Urothelium cell line (cell line): Measurements from ENCODE around the gene CYP46A1.

Experiments used
- DNase-seq: peaks from one replicate; pipeline ENCODE4 v3.0.0; 2011; ENCODE audit warnings: low spot score, mixed read lengths
- FAIRE-seq: peaks from 2 replicates; lab custom pipeline; 2011; peaks lifted over from hg19 to GRCh38; lab: Jason Lieb, UNC

The CYP46A1 gene

DNA sequence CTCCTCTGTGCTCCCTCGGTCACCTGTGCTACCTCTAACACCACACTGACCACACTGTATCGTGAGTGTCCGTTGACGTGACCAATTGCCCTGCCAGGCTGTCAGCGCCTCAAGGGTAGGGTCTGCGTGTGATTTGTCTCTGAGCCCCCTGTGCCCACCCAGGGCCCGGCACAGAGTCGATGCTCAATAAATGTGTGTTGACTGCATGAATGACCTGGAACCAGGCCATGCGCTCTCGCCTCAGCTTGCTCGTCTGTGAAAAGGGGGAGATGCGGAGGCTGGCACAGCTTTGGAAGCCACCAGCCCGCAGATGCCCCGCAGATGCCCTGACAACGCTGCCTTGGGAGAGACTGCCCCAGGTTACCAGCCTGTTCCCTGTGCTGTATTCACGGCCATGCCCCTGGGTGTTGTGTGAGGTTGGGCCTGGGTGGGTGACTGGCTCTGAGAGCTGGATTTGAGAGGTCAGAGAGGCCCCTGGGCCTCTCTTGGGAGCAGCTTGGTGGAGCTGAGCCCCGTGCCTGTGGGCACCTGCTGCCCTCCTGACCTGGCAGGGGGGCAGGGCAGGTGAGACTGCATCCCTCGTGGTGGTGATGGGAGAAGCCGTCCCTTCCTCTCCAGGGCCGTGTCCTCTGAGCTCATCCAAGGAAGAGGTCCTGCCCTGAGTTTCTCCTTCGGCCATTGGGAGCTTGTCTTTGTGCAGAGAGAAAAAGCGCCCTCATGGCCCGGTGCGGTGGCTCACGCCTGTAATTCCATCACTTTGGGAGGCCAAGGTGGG lies 43.2 kb downstream of the CYP46A1 start:
- no peak for FAIRE-seq

DNA sequence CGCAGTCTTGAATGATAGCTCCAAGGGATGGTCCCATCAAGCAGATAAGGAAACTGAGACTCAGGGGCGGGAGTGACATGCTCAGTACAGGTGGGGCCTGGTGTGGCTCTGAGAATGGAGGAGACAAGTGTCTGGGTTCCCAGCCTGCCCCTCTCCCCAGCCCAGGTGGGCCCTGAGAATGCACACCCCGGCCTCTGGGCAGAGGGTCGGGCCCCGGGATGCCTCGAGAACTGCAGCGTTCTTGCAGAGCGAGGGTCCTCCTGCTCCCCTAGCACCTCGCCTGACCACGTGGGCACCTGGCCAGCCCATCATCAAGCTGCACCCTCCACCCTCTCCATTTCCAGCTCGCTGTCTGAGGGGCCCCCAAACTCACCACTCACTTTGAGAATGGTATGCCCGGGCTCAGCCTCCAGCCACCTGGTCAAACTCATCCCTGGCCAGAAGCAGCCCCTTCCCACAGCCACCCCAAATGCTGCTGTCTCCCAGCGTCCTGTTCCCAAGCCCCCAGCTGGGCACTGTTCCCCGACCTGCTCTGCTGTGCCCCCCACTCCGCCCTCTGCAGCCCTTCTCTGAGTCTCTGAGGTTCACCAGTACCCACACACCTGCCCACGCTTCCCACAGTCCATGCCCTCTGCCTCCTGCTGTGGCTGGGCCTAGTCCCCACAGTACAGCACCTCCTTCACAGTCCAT lies 44.3 kb downstream of the CYP46A1 start:
- DNase-seq (no peak), FAIRE-seq (no peak)

More for the DNA sequence above, 43.2 kb downstream of the CYP46A1 start:
- DNase-seq, result no peak

DNA sequence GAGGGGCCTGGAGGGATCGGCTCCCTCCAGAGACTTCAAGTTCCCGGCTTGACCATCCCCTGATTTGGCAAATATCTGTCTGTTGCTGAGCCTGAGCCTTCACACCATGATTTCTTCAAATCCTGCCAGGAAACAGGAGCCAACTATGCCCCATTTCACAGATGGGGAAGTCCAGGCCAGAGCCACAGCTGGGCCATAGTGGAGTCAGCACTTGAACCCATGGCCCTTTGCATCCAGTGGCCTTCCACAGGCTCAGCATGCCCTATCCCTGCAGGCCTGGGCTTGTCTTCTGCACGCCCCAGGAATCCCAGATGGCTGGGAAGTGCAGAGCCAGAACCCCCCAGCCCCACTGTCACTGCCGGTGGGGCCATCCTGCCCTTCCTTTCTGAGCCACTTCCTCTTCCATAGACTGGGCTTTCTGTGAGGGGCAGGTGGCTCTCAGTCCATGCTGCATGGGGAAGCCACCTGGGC lies 44.9 kb downstream of the CYP46A1 start:
- FAIRE-seq (no peak), DNase-seq (no peak)

DNA sequence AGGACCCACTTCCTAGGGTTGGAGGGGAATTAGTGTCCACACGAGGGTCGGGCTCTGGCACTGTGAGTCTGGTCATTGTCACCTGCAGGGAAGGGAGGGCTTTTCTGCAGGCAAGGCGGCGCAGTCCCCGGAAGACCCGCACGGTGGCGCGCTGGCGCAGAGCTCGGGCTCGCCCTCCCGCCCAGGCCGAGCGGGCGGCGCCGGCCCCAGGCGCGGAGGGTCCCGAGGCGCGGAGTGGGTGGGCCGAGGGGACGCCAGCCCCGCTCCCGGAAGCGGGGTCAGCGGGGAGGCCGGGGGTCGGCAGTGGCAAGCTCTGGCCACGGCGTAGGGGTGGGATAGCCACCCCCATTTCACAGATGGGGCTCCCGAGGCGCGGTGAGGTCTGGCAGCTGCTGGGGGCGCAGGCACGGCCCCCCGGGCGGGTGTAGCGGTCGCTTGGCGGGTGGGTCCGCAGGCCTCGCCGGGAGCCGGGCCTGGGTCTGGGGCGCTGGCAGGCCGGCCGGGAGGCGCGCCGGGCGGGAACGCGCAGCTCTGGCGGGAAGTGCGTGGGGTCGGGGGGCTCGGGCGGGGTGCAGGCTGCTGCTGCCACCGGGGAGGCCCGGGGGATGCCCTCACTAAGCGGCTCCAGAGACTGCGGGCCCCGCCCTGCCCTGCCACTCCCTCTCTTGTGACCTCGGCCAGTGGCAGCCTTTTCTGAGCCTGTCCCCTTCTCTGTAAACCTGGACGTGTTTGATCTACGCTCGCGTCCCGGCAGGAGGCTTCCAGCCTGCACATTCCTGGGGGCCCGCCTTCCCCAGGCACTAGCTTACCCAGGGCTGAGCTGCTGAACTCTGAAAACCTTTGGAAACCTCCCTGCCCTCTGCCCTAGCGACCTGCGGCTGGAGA lies 46.1 kb downstream of the CYP46A1 start:
- peak; percentile 74 for DNase-seq
- no peak for FAIRE-seq

DNA sequence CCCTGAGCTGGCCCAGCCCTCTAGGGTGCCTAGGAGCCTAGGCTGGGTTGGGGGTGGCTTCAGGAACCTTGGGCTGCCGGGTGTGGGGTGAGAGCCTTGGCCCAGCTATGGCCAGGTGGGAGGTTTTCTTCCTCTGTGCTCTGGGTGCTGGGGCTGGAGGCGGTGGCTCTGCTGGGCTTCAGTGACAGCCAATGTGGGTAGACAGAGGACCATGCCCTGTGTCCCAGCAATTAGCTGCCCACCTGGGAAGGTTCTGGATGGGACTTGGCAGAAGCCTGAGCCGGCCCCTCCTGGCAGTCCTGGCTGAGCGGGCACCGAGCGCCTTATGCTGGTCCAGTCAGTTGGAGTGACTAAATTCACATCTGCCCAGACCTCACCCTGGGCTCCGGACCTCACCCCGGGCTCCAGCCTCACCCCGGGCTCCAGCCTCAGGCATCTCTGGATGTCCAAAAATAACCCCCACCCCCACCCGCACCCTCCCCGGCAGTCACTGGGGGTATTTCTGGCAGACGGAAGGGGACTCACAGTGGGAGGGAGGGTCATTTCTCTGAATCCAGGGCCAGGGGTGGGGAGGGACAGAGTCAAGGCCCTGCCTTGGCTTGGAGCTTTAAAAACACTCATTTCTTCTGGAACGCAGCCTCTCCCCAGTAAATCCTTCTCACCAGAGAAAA lies 46.9 kb downstream of the CYP46A1 start:
- FAIRE-seq (no peak), DNase-seq (no peak)

DNA sequence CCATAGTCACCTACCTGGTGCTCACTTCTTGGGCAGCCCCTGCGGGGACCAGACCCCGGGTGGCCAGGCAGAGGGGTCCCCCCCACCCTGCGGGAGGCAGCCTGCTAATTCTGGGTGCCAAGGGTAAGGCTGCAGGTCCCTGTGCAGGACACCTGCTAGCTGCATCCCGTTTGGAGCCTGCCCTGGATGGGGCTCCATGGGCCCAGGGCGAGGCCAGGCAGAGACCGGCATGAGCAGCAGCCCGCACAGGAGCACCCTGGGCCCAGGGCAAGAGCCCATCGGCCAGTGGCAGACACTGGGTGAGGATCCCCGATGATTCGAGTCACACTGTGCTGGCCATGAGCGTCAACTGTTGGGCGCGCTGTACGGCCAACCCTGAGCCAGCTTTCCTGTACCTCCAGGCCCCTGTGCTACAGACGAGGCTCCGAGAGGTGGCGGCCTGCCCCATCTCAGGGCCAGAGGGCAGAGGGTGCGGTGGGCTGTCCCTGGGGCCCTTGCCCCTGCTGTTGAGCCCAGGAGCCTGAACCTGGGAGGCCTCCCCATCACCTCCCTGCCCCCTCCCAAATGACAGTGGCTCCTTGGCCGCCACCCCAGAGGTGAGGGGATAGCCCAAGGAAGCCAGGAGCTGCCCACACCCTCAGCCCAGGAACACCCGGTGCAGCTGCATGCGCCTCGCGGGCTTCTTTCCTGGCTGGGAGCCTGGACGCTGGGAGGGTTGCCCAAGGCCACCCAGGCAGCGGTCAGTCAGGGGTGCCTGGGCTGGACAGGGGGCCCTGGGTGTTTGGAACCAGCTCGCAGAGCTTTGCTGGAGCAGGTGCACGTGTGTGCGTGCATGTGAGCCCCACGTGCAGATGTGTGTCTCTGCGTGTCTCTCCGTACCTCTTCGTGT lies 47.7 kb downstream of the CYP46A1 start:
- FAIRE-seq (no peak), DNase-seq (no peak)

DNA sequence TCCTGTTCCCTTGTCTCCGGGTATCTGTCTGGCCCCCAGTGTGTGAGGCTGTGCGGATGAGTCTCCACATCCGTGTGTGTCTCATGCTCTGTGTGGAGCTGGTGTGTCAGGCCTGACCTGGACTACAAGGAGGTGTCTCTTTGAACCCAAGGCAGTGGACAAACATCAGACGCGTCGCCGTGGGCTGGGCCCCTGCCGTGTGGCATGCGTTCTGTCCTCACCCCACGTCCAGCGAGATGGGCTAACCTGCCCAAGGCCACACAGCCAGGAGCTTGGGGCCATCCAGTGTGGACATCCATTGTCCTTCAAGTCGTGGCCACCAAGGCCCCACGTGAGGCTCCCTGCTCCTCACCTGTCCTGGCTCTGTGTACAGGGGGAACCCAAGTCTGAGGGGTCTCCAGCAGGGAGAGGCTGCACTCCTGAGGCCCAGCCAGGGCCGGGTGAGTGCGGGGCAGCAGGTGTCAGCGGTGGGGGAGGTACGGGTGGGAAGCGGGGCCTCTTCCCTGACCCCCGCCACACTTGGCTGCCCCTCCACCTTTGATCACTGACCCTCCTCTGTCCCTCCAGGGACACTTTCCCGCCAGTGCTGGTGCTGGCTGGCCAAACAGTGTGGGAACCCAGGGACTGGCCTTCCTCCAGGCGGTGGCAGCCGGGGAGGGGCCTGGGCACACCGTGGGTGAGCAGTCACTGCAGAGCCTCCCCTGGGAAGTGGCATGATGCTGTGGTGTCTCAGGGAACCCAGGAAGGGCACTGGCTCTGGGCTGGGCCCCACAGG lies 48.5 kb downstream of the CYP46A1 start:
- FAIRE-seq, result no peak
- no peak for DNase-seq

DNA sequence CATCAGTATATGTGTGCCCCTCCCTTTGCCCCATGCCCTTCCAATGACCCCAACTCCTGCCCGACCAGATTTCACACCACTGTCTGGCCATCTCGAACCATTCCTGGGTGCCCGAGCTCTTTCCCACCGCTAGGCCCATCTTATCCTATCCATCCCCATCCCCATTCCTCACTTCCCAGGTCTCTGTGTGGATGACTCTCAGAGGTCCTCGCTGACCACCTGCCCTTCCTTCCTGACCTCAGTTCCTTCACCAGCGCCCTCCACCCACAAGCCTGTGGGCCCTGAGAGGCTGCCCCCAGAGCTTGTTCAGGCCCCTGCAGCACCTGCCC lies 49.1 kb downstream of the CYP46A1 start:
- FAIRE-seq, result no peak
- DNase-seq, result no peak

DNA sequence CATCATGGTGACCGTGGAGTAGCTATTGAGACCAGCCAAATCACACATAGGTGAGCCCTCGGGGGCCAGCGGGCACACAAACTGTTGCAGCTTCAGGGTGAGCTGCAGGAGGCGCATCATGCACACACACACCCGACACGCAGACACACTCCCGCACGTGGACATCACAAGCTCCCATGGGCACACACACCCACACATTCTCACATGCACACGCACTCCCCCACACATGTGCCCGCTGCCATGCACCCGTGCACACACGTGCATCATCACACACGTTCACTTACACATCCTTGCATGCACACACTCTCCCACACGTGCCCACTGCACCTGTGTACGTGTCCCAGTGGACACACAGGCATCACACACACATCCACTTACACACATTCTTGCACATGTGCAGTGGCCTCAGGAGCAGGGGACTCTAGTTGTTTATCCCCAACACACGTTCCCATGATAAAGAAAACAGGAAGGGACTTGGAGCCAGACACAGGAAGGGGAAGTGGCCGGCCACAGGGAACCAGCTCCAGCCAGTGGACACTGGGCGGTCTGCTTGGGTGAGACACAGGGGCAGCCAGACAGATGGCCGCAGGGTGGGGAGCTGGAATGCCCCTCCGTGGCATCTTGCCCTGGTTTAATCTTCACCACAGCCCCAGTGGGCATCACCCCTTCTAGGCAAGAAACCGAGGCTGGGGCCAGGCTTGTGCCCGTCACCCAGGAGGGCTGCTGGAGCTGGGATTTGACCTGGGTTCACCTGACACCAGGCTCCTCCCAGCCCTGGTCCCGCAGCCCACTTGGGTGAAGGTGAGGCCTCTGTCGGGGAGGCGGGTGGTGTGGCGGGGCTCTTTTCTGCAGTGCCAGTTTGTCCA lies 49.7 kb downstream of the CYP46A1 start:
- FAIRE-seq (no peak), DNase-seq (no peak)

DNA sequence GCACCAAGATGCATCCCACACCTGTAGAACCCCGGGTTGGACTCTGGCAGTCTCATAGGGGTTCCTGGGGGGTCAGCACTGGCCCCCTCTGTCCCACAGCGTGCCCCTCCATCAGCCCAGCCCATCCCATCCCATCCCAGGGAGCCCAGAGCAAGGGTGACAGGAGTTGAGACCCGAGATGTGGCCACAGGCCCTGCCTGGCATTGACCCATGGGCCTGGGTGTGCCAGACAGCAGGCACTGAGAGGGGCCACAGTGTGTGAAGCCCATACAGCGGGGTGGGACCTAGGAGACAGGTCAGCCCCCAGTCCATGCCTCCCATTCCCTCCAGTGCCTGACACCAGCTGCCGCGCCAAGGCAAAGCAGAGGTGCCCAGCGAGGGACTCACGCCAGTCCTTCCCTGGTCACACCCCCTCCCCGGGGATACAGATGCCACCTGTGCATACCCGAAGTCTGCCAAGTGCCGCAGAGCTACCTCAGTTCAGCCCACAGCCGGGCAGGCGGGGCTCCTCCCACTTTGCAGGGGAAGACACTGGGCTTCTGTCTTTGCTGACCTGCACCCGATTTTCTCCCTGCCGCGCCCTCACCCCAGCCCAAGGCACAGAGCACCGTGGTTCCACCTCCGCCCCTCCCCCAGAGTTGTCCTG lies 50.4 kb downstream of the CYP46A1 start:
- DNase-seq (no peak), FAIRE-seq (no peak)

DNA sequence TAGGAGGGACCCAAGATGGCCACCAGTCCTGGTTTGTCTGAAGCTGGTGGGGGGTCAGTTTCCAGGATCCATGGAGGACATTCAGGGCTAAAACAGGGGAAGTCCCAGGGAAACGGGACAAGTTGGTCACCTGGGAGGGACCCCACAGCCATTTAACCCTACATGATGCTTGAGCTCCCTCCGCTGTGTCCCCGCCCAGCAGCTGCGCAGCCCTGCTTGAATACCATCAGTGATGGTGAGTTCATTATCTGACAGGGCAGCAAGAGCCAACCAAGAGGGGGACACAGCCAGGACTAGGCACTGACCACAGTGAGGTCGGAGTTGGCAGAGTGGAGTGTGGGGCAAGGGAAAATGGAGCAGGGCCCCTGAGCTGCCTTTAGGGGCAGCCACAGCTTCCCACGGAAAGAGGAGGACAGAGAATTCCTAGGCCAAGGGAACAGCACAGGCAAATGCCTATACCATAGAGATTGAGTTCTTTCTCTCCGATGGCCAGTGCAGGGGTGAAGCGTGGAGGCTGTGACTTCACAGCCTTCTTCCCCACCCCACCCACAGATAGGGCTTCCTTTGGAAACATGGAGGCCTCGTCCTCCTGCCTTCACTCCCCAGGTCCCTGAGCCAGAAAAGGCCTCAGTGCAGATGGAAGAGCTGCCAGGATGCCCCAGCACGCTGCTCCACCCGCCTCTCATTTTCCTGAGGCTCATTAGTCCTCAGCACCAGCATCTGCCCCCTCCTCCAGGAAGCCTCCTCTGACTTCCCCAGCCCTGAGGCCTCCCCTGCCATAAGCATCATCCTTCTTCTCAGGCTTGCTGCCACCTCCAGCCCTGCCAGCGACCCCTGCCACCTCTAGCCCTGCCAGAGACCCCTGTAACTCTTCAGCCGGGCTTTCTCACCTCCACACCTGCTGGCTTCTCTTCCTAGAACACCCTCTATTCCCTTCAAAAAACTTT lies 51.4 kb downstream of the CYP46A1 start:
- FAIRE-seq (no peak), DNase-seq (no peak)

DNA sequence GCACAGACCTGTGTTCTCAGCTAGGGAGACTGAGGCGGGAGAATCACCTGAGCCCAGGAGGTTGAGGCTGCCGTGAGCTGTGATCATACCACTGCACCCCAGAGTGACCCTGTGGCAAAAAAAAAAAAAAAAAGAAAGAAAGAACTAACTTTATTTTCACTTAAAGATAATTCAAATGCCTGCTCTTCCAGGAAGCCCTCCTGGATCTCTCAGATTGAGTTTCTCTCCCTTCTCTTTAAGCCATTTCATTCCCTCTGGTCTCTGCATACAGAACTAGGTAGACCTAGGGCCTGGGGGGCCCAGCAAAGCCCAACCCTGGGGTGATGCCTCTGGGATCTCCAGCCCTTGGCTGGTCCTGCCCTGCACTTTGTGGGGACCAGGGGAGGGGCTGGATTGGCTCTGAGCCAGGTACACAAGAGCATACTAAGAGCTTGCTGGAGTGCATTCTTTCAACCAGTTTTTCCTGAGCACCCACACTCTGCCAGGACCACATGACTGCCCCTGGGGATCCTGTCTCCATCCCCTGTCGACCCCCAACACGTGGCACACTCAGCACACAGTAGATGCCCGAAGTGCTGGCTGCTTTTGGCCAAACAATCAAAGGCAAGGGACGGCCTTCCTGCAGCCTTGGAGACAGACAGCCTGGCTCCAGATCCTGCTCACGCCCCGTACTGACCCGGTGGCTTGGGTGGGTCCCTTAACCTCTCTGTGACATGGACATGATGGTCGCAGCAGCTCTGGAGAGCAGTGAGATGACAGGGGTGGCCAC lies 52.7 kb downstream of the CYP46A1 start:
- FAIRE-seq, result no peak
- DNase-seq, result no peak

DNA sequence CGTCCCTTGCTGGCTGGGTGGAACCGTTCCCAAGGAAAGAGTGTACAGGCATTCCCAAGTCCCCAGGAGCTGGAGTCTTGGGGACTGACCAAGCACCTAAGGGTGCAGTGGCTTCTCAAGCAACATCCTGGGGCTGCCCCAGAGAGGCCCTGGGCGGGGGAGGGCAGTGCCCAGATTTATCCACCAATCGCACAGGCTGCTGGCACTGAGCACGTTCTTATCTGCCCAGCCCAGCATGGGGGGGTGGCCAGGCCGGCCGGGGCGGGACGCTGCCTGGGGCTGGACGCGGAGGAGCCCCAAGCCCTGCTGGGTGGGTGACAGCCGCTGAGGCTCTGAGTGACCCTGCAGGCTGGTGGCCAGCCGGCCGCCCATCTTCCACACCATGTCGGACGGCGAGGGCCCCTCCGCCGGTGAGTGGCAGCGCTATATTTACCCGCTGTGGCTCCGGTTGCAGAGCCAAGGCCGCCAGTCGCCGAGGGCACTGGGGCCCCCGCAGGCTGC lies 53.4 kb downstream of the CYP46A1 start:
- no peak for FAIRE-seq
- no peak for DNase-seq

DNA sequence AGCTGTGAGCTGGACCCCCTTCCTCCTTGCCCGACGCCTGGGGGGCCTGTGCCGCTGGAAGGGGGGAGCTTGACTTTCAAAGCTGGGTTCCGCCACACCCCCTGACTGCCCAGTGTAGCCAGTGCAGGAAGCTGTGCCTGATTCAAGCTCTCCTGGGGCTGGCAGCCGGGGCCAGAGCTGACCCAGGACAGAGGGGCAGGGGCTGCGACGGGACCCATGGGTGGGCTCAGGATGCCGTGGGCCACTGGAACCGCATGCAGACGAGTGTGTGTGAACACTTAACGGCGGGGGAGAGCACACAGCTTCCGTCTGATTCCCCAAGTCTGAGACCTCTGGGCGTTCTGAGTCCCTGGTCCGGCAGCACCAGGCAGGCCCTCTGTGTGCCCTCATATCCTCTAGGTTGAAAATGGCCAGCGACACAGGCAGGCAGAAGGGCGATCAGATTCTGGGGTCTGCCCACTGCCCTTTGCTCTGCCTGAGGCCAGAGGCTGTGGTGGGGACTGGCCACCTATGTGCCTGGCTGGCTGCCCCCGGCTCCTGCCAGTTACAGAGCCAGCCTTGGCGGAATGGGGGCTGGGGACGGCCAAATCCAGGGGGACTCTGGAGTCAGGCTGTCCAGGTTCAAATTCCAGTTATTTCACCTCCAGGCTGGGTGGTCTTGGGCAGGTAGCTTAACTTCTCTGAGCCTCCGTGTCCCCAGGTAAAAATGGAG lies 54.0 kb downstream of the CYP46A1 start:
- DNase-seq (no peak), FAIRE-seq (no peak)

DNA sequence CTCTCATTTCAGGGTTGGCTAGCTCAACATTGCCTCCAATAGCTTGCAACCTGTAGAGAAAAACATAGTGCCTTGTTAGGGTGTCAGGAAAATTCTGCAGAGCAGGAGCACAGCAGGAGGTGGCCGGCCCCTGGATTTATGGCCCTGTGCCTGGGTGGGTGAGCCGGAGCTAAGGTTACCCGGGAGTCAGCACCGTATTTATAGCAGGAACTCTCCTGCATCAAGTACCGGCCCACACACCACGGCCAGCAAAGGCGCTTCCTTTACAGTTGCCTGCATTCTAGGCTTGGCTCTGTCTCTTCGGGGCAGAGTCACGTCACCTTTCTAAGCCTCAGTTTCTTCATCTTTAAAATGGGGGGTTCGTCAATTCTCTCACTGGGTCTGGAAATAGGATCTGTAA lies 56.3 kb downstream of the CYP46A1 start:
- DNase-seq (no peak), FAIRE-seq (no peak)
